Retina (tissue), 1 donor: ENCODE data around the gene CUEDC1.

ENCODE experiments used
- DNase-seq: peaks from one replicate; pipeline ENCODE4 v3.0.0-alpha.2; 2016

CUEDC1 gene

GRCh38 chr17:57892820-57893595 lies 62.2 kb downstream of the CUEDC1 start:
- DNase-seq: peak; percentile 90

GRCh38 chr17:57892146-57892819 lies 62.9 kb downstream of the CUEDC1 start:
- DNase-seq: peak; percentile 90

- DNase-seq: no peak
Measured at GRCh38 chr17:57890857-57891232, 64.4 kb downstream of the CUEDC1 start.

GRCh38 chr17:57889892-57890856 lies 65.0 kb downstream of the CUEDC1 start:
- no peak for DNase-seq

GRCh38 chr17:57889252-57889651 lies 66.0 kb downstream of the CUEDC1 start:
- no peak for DNase-seq

GRCh38 chr17:57888311-57889216 lies 66.6 kb downstream of the CUEDC1 start:
- peak; percentile 44 for DNase-seq

GRCh38 chr17:57887161-57887560 lies 68.1 kb downstream of the CUEDC1 start:
- no peak for DNase-seq

GRCh38 chr17:57886020-57886419 lies 69.2 kb downstream of the CUEDC1 start:
- DNase-seq: no peak

GRCh38 chr17:57885148-57885915 lies 69.9 kb downstream of the CUEDC1 start:
- DNase-seq: no peak

GRCh38 chr17:57881783-57882351 lies 73.3 kb downstream of the CUEDC1 start:
- DNase-seq: no peak

GRCh38 chr17:57881143-57881542 lies 74.1 kb downstream of the CUEDC1 start:
- no peak for DNase-seq

- DNase-seq: no peak
Measured at GRCh38 chr17:57880086-57880456, 75.1 kb downstream of the CUEDC1 start.

GRCh38 chr17:57879437-57880085 lies 75.7 kb downstream of the CUEDC1 start:
- no peak for DNase-seq

- DNase-seq: no peak
Measured at GRCh38 chr17:57877803-57878377, 77.3 kb downstream of the CUEDC1 start.

- no peak for DNase-seq
Measured at GRCh38 chr17:57876866-57877237, 78.4 kb downstream of the CUEDC1 start.

GRCh38 chr17:57876023-57876865 lies 79.0 kb downstream of the CUEDC1 start:
- no peak for DNase-seq

GRCh38 chr17:57875290-57876022 lies 79.8 kb downstream of the CUEDC1 start:
- peak; percentile 88 for DNase-seq
